C4-2B (cell line): ENCODE results near the gene TMEM259.

Source experiments
- CTCF ChIP-seq: fragments of 450-650 bp; conservative IDR thresholded peaks from 2 replicates; pipeline ENCODE4 v1.5.1; 2017; ENCODE audit warnings: mild to moderate bottlenecking
- ZFX ChIP-seq: fragments of 450-650 bp; IDR thresholded peaks from 2 replicates; pipeline ENCODE4 v1.6.1; 2017

GRCh38 chr19:993831-994393 is 27.0 kb downstream of the TMEM259 start:
- TF ChIP-seq CTCF (no peak), ZFX (no peak)
